ENCODE measurements around the gene SPARCL1.
"Not testable (repeated sequence)": the region's sequence is repeated elsewhere in the genome, so short reads cannot be mapped to it uniquely, and the experiment has no call there.

SPARCL1 gene

GRCh38 chr4:87433342-87433741 is 95.8 kb downstream of the SPARCL1 start:
- no peak for DNase-seq

GRCh38 chr4:87430038-87430437 is 99.1 kb downstream of the SPARCL1 start:
- DNase-seq: no peak

GRCh38 chr4:87428979-87429378 is 100.2 kb downstream of the SPARCL1 start:
- no peak for DNase-seq

GRCh38 chr4:87427518-87427868 is 101.7 kb downstream of the SPARCL1 start:
- no peak for DNase-seq

GRCh38 chr4:87426865-87427517 is 102.2 kb downstream of the SPARCL1 start:
- DNase-seq: no peak

- DNase-seq: no peak
These were observed 103.5 kb downstream of the SPARCL1 start for GRCh38 chr4:87425711-87426110.

DNA sequence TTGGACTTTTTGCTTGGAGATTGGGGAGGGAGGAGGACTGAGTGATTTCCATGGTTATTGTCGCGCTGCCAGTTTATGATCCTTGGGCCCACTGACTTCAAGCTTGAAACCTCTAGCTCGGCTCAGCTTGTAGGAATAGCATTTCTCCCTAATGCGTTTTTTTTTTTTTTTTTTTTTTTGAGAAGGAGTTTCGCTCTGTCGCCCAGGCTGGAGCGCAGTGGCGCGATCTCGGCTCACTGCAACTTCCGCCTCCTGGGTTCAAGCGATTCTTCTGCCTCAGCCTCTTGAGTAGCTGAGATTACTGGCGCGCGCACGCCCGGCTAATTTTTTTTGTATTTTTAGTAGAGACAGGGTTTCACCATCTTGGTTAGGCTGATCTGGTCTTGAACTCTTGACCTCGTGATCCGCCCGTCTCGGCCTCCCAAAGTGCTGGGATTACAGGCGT is 105.1 kb downstream of the SPARCL1 start:
- not testable (repeated sequence) for DNase-seq

All from NCI-H524 treated with DMSO at 0.1 percent for 48 hours (cell line).